NCI-H69 (cell line): ENCODE results near the gene SARS1.

Experiments used
- DNase-seq: peaks from one replicate; lab custom pipeline; 2025; lab: John Stamatoyannopoulos, UW

SARS1 gene

GRCh38 chr1:109225711-109226445, 12.2 kb downstream of the SARS1 start:
- no peak for DNase-seq

GRCh38 chr1:109228167-109228566, 14.4 kb downstream of the SARS1 start:
- DNase-seq = no peak

GRCh38 chr1:109229531-109230127, 15.9 kb downstream of the SARS1 start:
- DNase-seq = peak; percentile 97

GRCh38 chr1:109231066-109231465, 17.3 kb downstream of the SARS1 start:
- no peak for DNase-seq

- no peak for DNase-seq
Measured at GRCh38 chr1:109235137-109235536, 21.4 kb downstream of the SARS1 start.

- DNase-seq = no peak
Measured at GRCh38 chr1:109237512-109237911, 23.8 kb downstream of the SARS1 start.

- DNase-seq = no peak
Measured at GRCh38 chr1:109238382-109238781, 24.7 kb downstream of the SARS1 start.

GRCh38 chr1:109239047-109239408, 25.3 kb downstream of the SARS1 start:
- DNase-seq = no peak

- peak; percentile 70 for DNase-seq
Measured at GRCh38 chr1:109239409-109240068, 25.8 kb downstream of the SARS1 start.

GRCh38 chr1:109240158-109241152, 26.7 kb downstream of the SARS1 start:
- peak; percentile 83 for DNase-seq

- no peak for DNase-seq
Measured at GRCh38 chr1:109241344-109241743, 27.6 kb downstream of the SARS1 start.

GRCh38 chr1:109241841-109242345, 28.2 kb downstream of the SARS1 start:
- DNase-seq = peak; percentile 28

GRCh38 chr1:109242387-109242786, 28.7 kb downstream of the SARS1 start:
- DNase-seq = peak; percentile 18

- no peak for DNase-seq
Measured at GRCh38 chr1:109243221-109243620, 29.5 kb downstream of the SARS1 start.

GRCh38 chr1:109243860-109244552, 30.3 kb downstream of the SARS1 start:
- DNase-seq = peak; percentile 73

- no peak for DNase-seq
Measured at GRCh38 chr1:109246141-109246551, 32.4 kb downstream of the SARS1 start.

- no peak for DNase-seq
Measured at GRCh38 chr1:109247401-109248365, 34.0 kb downstream of the SARS1 start.

GRCh38 chr1:109248444-109248796, 34.7 kb downstream of the SARS1 start:
- no peak for DNase-seq

- peak; percentile 87 for DNase-seq
Measured at GRCh38 chr1:109248797-109249629, 35.3 kb downstream of the SARS1 start, which contains the start of gene CELSR2. TSS of gene CELSR2 (plus strand) at chr1:109249539. CDS start at chr1:109250080, 541 bp downstream.
